ENCODE data around the gene HCN1. TPM values are rescaled to one million over a fixed set of nuclear protein-coding genes. Genes with fewer than 3 reads are reported as not detected.
"Not testable (repeated sequence)": the region's sequence is repeated elsewhere in the genome, so short reads cannot be mapped to it uniquely, and the experiment has no call there.

HCN1 gene
- total RNA-seq, 3 donors from 2014 or later = not detected

- ATAC-seq; H3K36me3 Mint-ChIP-seq (ENCODE audit: insufficient read depth); H3K4me1 Mint-ChIP-seq (ENCODE audit: low read depth); H3K27me3 Mint-ChIP-seq (ENCODE audit: low read depth); DNase-seq; H3K9me3 Mint-ChIP-seq; H3K4me3 Mint-ChIP-seq: not testable (repeated sequence)
Measured at GRCh38 chr5:45371423-45371822, 324.8 kb downstream of the HCN1 start.

- Mint-ChIP-seq H3K4me1 (ENCODE audit: low read depth) (no peaks in the 10 kb centered on the region), H3K36me3 (ENCODE audit: insufficient read depth) (no peaks in the 10 kb centered on the region), H3K27me3 (ENCODE audit: low read depth) (no peaks in the 10 kb centered on the region), H3K4me3 (no peak overlapping the region), H3K9me3 (peaks cover 23% of the 10 kb centered on the region)
- DNase-seq = no peak
- no peak for ATAC-seq
Measured at GRCh38 chr5:45355189-45355992, 340.8 kb downstream of the HCN1 start.

GRCh38 chr5:45336464-45336863 lies 359.7 kb downstream of the HCN1 start:
- no peak overlapping the region for H3K4me3 Mint-ChIP-seq
- no peaks in the 10 kb centered on the region for H3K4me1 Mint-ChIP-seq (ENCODE audit: low read depth)
- DNase-seq = no peak
- H3K9me3 Mint-ChIP-seq = peaks cover 24% of the 10 kb centered on the region
- no peaks in the 10 kb centered on the region for H3K27me3 Mint-ChIP-seq (ENCODE audit: low read depth)
- no peaks in the 10 kb centered on the region for H3K36me3 Mint-ChIP-seq (ENCODE audit: insufficient read depth)
- no peak for ATAC-seq

GRCh38 chr5:45335978-45336377 lies 360.2 kb downstream of the HCN1 start:
- Mint-ChIP-seq H3K4me3 (no peak overlapping the region), H3K36me3 (ENCODE audit: insufficient read depth) (no peaks in the 10 kb centered on the region), H3K27me3 (ENCODE audit: low read depth) (no peaks in the 10 kb centered on the region), H3K4me1 (ENCODE audit: low read depth) (no peaks in the 10 kb centered on the region), H3K9me3 (peaks cover 21% of the 10 kb centered on the region)
- ATAC-seq = no peak
- no peak for DNase-seq

- H3K4me3 Mint-ChIP-seq = no peak overlapping the region
- H3K9me3 Mint-ChIP-seq = peaks cover 21% of the 10 kb centered on the region
- no peaks in the 10 kb centered on the region for H3K4me1 Mint-ChIP-seq (ENCODE audit: low read depth)
- DNase-seq (no peak), ATAC-seq (no peak)
- H3K36me3 Mint-ChIP-seq (ENCODE audit: insufficient read depth) = no peaks in the 10 kb centered on the region
- H3K27me3 Mint-ChIP-seq (ENCODE audit: low read depth) = no peaks in the 10 kb centered on the region
Measured at GRCh38 chr5:45335346-45335745, 360.8 kb downstream of the HCN1 start.

GRCh38 chr5:45334939-45335338 lies 361.2 kb downstream of the HCN1 start:
- Mint-ChIP-seq H3K4me1 (ENCODE audit: low read depth) (no peaks in the 10 kb centered on the region), H3K9me3 (peaks cover 21% of the 10 kb centered on the region), H3K4me3 (no peak overlapping the region), H3K27me3 (ENCODE audit: low read depth) (no peaks in the 10 kb centered on the region), H3K36me3 (ENCODE audit: insufficient read depth) (no peaks in the 10 kb centered on the region)
- DNase-seq (no peak), ATAC-seq (no peak)

GRCh38 chr5:45312627-45313026 lies 383.6 kb downstream of the HCN1 start:
- not testable (repeated sequence) for DNase-seq; H3K4me1 Mint-ChIP-seq (ENCODE audit: low read depth); H3K36me3 Mint-ChIP-seq (ENCODE audit: insufficient read depth); ATAC-seq; H3K4me3 Mint-ChIP-seq; H3K27me3 Mint-ChIP-seq (ENCODE audit: low read depth)
- H3K9me3 Mint-ChIP-seq = peaks cover 27% of the 10 kb centered on the region

GRCh38 chr5:45295231-45295630 lies 400.9 kb downstream of the HCN1 start:
- DNase-seq (no peak), ATAC-seq (no peak)
- H3K4me3 Mint-ChIP-seq = no peak overlapping the region
- peaks cover 10% of the 10 kb centered on the region for H3K9me3 Mint-ChIP-seq
- H3K27me3 Mint-ChIP-seq (ENCODE audit: low read depth) = no peaks in the 10 kb centered on the region
- no peaks in the 10 kb centered on the region for H3K36me3 Mint-ChIP-seq (ENCODE audit: insufficient read depth)
- H3K4me1 Mint-ChIP-seq (ENCODE audit: low read depth) = no peaks in the 10 kb centered on the region

GRCh38 chr5:45288746-45289145 lies 407.4 kb downstream of the HCN1 start:
- no peaks in the 10 kb centered on the region for H3K4me1 Mint-ChIP-seq (ENCODE audit: low read depth)
- no peaks in the 10 kb centered on the region for H3K36me3 Mint-ChIP-seq (ENCODE audit: insufficient read depth)
- H3K9me3 Mint-ChIP-seq = peaks cover 15% of the 10 kb centered on the region
- DNase-seq = no peak
- no peak overlapping the region for H3K4me3 Mint-ChIP-seq
- H3K27me3 Mint-ChIP-seq (ENCODE audit: low read depth) = no peaks in the 10 kb centered on the region
- no peak for ATAC-seq

GRCh38 chr5:45284436-45284835 lies 411.7 kb downstream of the HCN1 start:
- ATAC-seq (no peak), DNase-seq (no peak)
- Mint-ChIP-seq H3K27me3 (ENCODE audit: low read depth) (no peaks in the 10 kb centered on the region), H3K4me3 (no peak overlapping the region), H3K9me3 (peaks cover 15% of the 10 kb centered on the region), H3K36me3 (ENCODE audit: insufficient read depth) (no peaks in the 10 kb centered on the region), H3K4me1 (ENCODE audit: low read depth) (no peaks in the 10 kb centered on the region)

- DNase-seq = no peak
- Mint-ChIP-seq H3K9me3 (peaks cover 15% of the 10 kb centered on the region), H3K27me3 (ENCODE audit: low read depth) (no peaks in the 10 kb centered on the region)
Measured at GRCh38 chr5:45281081-45281480, 415.1 kb downstream of the HCN1 start.

GRCh38 chr5:45279109-45279508 lies 417.1 kb downstream of the HCN1 start:
- H3K9me3 Mint-ChIP-seq = peaks cover 19% of the 10 kb centered on the region
- H3K4me1 Mint-ChIP-seq (ENCODE audit: low read depth) = no peaks in the 10 kb centered on the region
- no peaks in the 10 kb centered on the region for H3K36me3 Mint-ChIP-seq (ENCODE audit: insufficient read depth)
- H3K27me3 Mint-ChIP-seq (ENCODE audit: low read depth) = no peaks in the 10 kb centered on the region
- H3K4me3 Mint-ChIP-seq = no peak overlapping the region
- DNase-seq = no peak
- no peak for ATAC-seq

More at GRCh38 chr5:45281081-45281480, 415.1 kb downstream of the HCN1 start:
- ATAC-seq = no peak
- Mint-ChIP-seq H3K4me1 (ENCODE audit: low read depth) (no peaks in the 10 kb centered on the region), H3K4me3 (no peak overlapping the region), H3K36me3 (ENCODE audit: insufficient read depth) (no peaks in the 10 kb centered on the region)

- Mint-ChIP-seq H3K4me3 (no peak overlapping the region), H3K9me3 (peaks cover 19% of the 10 kb centered on the region), H3K27me3 (ENCODE audit: low read depth) (no peaks in the 10 kb centered on the region), H3K4me1 (ENCODE audit: low read depth) (no peaks in the 10 kb centered on the region), H3K36me3 (ENCODE audit: insufficient read depth) (no peaks in the 10 kb centered on the region)
- DNase-seq (no peak), ATAC-seq (no peak)
Measured at GRCh38 chr5:45277860-45278259, 418.3 kb downstream of the HCN1 start.

GRCh38 chr5:45274241-45274640 lies 421.9 kb downstream of the HCN1 start:
- Mint-ChIP-seq H3K36me3 (ENCODE audit: insufficient read depth) (no peaks in the 10 kb centered on the region), H3K4me3 (no peak overlapping the region), H3K9me3 (peaks cover 21% of the 10 kb centered on the region), H3K4me1 (ENCODE audit: low read depth) (no peaks in the 10 kb centered on the region), H3K27me3 (ENCODE audit: low read depth) (no peaks in the 10 kb centered on the region)
- ATAC-seq (no peak), DNase-seq (no peak)

- Mint-ChIP-seq H3K36me3 (ENCODE audit: insufficient read depth) (no peaks in the 10 kb centered on the region), H3K27me3 (ENCODE audit: low read depth) (no peaks in the 10 kb centered on the region), H3K4me1 (ENCODE audit: low read depth) (no peaks in the 10 kb centered on the region), H3K9me3 (peaks cover 16% of the 10 kb centered on the region), H3K4me3 (no peak overlapping the region)
- DNase-seq (no peak), ATAC-seq (no peak)
Measured at GRCh38 chr5:45271626-45272025, 424.6 kb downstream of the HCN1 start.

Data from activated T-cell treated with anti-CD3 and anti-CD28 coated beads, Interleukin-2, amount 50 U/mL, for 4 hours (primary cell).